Karpas-422 (cell line): ENCODE data around the gene DPH3. TPM values are rescaled to one million over a fixed set of nuclear protein-coding genes. Genes with fewer than 3 reads are reported as not detected.

ENCODE experiments used
- DNase-seq: peaks from one replicate; pipeline ENCODE4 v3.0.0-alpha.2; 2015
- H2AFZ ChIP-seq: fragments of 200-600 bp; sonication (generic); 2 replicates; pipeline ENCODE4 v1.6.1; 2014; ENCODE audit warnings: antibody characterized with exemption, low read length, mixed read lengths
- H3K27ac ChIP-seq: fragments of 200-600 bp; sonication (generic); 2 replicates; pipeline ENCODE4 v1.5.1; 2014; ENCODE audit warnings: mild to moderate bottlenecking, low read length, moderate library complexity
- H3K27me3 ChIP-seq: fragments of 200-600 bp; sonication (generic); 2 replicates; pipeline ENCODE4 v1.6.1; 2014; ENCODE audit warnings: low read length, mixed read lengths
- H3K36me3 ChIP-seq: fragments of 200-600 bp; sonication (generic); 2 replicates; pipeline ENCODE4 v1.6.1; 2014; ENCODE audit warnings: low read length, mixed read lengths; ENCODE audit not compliant: insufficient read depth
- H3K4me1 ChIP-seq: fragments of 200-600 bp; sonication (generic); 2 replicates; pipeline ENCODE4 v1.6.1; 2014; ENCODE audit warnings: mild to moderate bottlenecking, low read length, mixed read lengths
- H3K4me2 ChIP-seq: fragments of 200-600 bp; sonication (generic); 2 replicates; pipeline ENCODE4 v1.6.1; 2014; ENCODE audit warnings: low read length, low read depth, mild to moderate bottlenecking; ENCODE audit not compliant: poor library complexity, severe bottlenecking
- H3K4me3 ChIP-seq: fragments of 200-600 bp; sonication (generic); 2 replicates; pipeline ENCODE4 v1.5.1; 2014; ENCODE audit warnings: mild to moderate bottlenecking, antibody characterized with exemption, low read length, mixed read lengths
- H3K79me2 ChIP-seq: fragments of 200-600 bp; sonication (generic); 2 replicates; pipeline ENCODE4 v1.6.1; 2014; ENCODE audit warnings: mild to moderate bottlenecking, low read length, mixed read lengths
- H3K9ac ChIP-seq: fragments of 200-600 bp; sonication (generic); 2 replicates; pipeline ENCODE4 v1.6.0; 2014; ENCODE audit warnings: low read length
- H3K9me2 ChIP-seq: fragments of 200-600 bp; sonication (generic), shearing (Covaris generic); replicated peaks from 2 replicates; pipeline ENCODE4 v1.6.0; 2014; ENCODE audit warnings: mild to moderate bottlenecking, low read length, moderate library complexity; ENCODE audit not compliant: insufficient read depth
- H3K9me3 ChIP-seq: fragments of 300-700, 200-600 bp; sonication (generic); 2 replicates; pipeline ENCODE4 v1.6.1; 2014; ENCODE audit warnings: low read length, mixed read lengths
- H4K20me1 ChIP-seq: fragments of 200-600 bp; sonication (generic); 2 replicates; pipeline ENCODE4 v1.6.1; 2014; ENCODE audit warnings: mild to moderate bottlenecking, antibody characterized with exemption, low read length, low read depth; ENCODE audit not compliant: insufficient read depth
- total RNA-seq: library from RNA; depleted of rRNA; stranded (reverse); fragments of >200 nt; shearing (Covaris generic); gene quantifications from 2 replicates; pipeline ENCODE4 v1.2.3, GENCODE V29; 2014; ENCODE audit warnings: low replicate concordance

DPH3 gene
- total RNA-seq, 1 experiment from 2014 or later: 22.2 TPM

DNA sequence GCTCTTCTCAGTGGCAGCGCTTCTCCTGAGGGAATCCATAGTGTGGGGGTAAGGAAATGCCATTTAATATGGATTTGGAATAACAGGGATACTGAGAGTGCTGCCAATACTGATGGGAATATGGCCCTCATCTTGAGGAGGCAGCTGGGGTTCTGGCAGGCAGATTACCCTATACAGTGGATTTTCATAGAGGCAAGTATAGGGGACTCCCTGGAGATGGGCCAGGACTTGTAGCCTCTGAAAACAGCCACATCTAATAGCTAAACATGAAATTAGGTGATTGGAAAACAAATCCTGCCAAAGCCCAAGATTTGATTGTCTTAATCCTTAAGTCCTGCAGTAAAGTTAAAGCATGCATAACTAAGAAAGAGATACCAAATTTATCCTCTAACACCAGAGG lies 30.9 kb downstream of the DPH3 start:
- H4K20me1 ChIP-seq: no peaks in the 10 kb centered on the region
- H3K4me3 ChIP-seq: no peak overlapping the region
- no peak overlapping the region for H3K4me2 ChIP-seq
- no peak overlapping the region for H2AFZ ChIP-seq
- no peak for DNase-seq
- H3K9ac ChIP-seq: no peak overlapping the region
- H3K9me2 ChIP-seq: no peaks in the 10 kb centered on the region; the same call in 1 of the 2 replicates
- peaks cover 15% of the 10 kb centered on the region for H3K4me1 ChIP-seq
- 0 out of 2 replicates have a peak, but pooled peaks cover 2% of the 10 kb centered on the region for H3K27me3 ChIP-seq
- no peaks in the 10 kb centered on the region for H3K9me3 ChIP-seq
- H3K79me2 ChIP-seq: no peaks in the 10 kb centered on the region
- H3K27ac ChIP-seq: no peak overlapping the region
- no peaks in the 10 kb centered on the region for H3K36me3 ChIP-seq

DNA sequence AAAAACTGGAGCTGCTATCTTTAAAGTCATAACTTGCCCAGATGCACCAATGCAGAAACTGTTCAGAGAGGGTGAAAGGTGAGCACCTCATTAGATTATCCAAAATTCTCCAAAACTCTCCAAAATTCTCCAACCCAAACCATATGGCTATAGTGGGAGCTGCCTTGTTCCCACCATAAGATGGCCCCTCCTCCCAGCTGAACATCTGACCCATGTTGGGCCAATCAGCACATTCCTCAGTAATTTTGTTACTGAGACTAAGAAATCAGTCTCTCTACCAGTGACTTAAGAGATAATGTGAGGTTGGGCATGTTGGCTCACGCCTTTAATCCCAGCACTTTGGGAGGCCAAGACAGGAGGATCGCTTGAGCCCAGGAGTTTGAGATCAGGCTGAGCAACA lies 32.8 kb downstream of the DPH3 start:
- Histone ChIP-seq H2AFZ (no peak overlapping the region), H3K9me3 (no peaks in the 10 kb centered on the region)
- no peak for DNase-seq

DNA sequence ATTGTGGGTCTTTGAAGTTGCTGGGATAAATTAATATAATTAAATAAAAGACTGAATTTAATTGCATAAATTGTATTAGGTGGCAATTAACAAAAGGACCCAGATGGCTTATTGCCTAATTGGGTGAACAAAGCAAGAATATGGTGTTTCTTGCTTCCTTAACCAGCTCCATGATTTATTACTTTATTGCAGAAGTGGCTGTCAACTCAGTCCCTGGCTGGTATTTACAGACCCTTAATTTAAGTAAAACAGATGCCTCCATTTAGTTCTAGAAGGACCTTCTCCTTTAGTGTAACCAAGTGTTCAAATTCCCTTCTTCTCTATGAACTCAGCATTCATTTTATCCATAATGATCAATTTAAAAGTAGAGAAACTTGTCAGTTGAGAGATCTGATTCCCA lies 35.1 kb downstream of the DPH3 start:
- H3K27me3 ChIP-seq: no peaks in the 10 kb centered on the region
- H3K79me2 ChIP-seq: no peaks in the 10 kb centered on the region
- H3K9ac ChIP-seq: no peak overlapping the region
- H3K9me2 ChIP-seq: no peaks in the 10 kb centered on the region
- no peak for DNase-seq
- H3K9me3 ChIP-seq: no peaks in the 10 kb centered on the region
- H3K4me1 ChIP-seq: peaks cover 15% of the 10 kb centered on the region
- no peak overlapping the region for H3K4me2 ChIP-seq
- H3K4me3 ChIP-seq: no peak overlapping the region
- no peak overlapping the region for H3K27ac ChIP-seq
- no peaks in the 10 kb centered on the region for H3K36me3 ChIP-seq
- no peaks in the 10 kb centered on the region for H4K20me1 ChIP-seq
- no peak overlapping the region for H2AFZ ChIP-seq

More for the DNA sequence above, 32.8 kb downstream of the DPH3 start:
- H3K36me3 ChIP-seq: no peaks in the 10 kb centered on the region
- no peaks in the 10 kb centered on the region for H3K27me3 ChIP-seq
- H3K9me2 ChIP-seq: no peaks in the 10 kb centered on the region
- H3K4me3 ChIP-seq: no peak overlapping the region
- no peak overlapping the region for H3K9ac ChIP-seq
- peaks cover 15% of the 10 kb centered on the region for H3K4me1 ChIP-seq
- H3K79me2 ChIP-seq: no peaks in the 10 kb centered on the region
- no peaks in the 10 kb centered on the region for H4K20me1 ChIP-seq
- H3K4me2 ChIP-seq: no peak overlapping the region
- no peak overlapping the region for H3K27ac ChIP-seq

DNA sequence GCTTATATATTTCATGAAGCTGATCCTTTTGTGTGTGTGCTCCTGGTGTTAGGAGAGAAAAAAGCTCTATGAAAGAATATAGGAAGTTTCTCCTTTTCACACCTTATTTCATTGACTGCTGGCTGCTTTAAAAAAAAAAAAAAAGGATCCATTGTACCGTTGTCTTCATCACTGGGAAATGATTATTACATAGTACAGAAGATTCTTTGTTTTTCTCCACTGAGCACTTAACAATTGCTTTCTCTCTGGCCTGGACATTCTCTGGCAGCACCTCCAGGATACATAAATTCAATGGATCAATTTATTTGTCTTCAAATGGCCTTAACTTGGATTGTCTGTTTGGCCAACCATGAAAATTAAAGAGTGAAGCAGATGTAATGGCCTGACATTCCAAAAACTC lies 37.2 kb downstream of the DPH3 start:
- H2AFZ ChIP-seq: no peak overlapping the region
- no peak overlapping the region for H3K9ac ChIP-seq
- no peaks in the 10 kb centered on the region for H3K9me2 ChIP-seq
- H3K27ac ChIP-seq: no peak overlapping the region
- H3K4me2 ChIP-seq: no peak overlapping the region
- DNase-seq: no peak
- no peaks in the 10 kb centered on the region for H3K79me2 ChIP-seq
- no peaks in the 10 kb centered on the region for H4K20me1 ChIP-seq
- no peak overlapping the region for H3K4me3 ChIP-seq
- peaks cover 20% of the 10 kb centered on the region for H3K4me1 ChIP-seq
- no peaks in the 10 kb centered on the region for H3K9me3 ChIP-seq
- no peaks in the 10 kb centered on the region for H3K27me3 ChIP-seq
- no peaks in the 10 kb centered on the region for H3K36me3 ChIP-seq

DNA sequence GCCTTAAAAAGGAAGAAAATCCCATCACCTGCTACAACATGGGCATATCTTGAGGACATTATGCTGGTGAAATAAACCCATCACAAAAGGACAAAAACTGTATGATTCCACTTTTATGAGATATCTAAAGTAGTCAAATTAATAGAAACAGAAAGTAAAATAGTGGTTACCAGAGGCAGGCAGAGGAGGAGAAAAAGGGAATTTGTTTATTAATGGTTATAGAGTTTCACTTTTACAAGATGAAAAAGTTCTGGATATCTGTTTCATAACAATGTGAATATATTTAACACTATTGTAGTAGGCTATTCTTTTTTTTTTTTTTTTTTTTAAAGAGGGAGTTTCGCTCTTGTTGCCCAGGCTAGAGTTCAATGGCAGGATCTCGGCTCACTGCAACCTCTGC lies 40.4 kb downstream of the DPH3 start:
- Histone ChIP-seq H3K27ac (peak overlapping the region; percentile 46; the same call in 1 of the 2 replicates), H2AFZ (no peak overlapping the region), H3K9me2 (no peaks in the 10 kb centered on the region), H3K79me2 (no peaks in the 10 kb centered on the region), H3K9me3 (no peaks in the 10 kb centered on the region), H3K4me2 (no peak overlapping the region), H4K20me1 (no peaks in the 10 kb centered on the region), H3K27me3 (no peaks in the 10 kb centered on the region), H3K36me3 (no peaks in the 10 kb centered on the region), H3K9ac (no peak overlapping the region), H3K4me1 (peaks cover 33% of the 10 kb centered on the region), H3K4me3 (no peak overlapping the region)
- DNase-seq: no peak

DNA sequence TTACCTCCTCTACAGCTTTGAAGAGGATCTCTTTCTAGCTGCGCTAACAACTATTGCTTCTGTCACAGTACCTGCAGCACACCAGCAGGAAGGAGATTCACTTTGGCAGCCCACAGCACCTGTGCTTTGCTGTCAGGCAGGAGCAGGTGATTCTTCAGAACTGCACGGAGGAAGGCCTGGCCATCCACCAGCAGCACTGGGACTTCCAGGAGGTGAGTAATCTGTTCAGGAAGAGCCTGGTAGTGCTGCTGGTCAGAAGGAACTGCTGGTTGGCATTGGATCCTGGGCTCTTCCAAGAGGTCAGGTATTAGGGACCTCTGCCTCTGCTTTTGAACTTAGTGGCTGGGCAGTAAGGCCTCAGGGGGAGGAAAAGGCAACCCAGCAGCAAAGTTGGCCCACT lies 42.2 kb downstream of the DPH3 start:
- Histone ChIP-seq H4K20me1 (no peaks in the 10 kb centered on the region), H3K4me3 (no peak overlapping the region), H3K9me3 (no peaks in the 10 kb centered on the region), H3K4me1 (peaks cover 33% of the 10 kb centered on the region), H3K36me3 (no peaks in the 10 kb centered on the region), H3K9me2 (no peaks in the 10 kb centered on the region), H3K27ac (peak overlapping the region; percentile 46), H2AFZ (peak overlapping the region; percentile 35; the same call in 1 of the 2 replicates), H3K4me2 (peak overlapping the region; percentile 15), H3K9ac (peak overlapping the region; percentile 38; the same call in 1 of the 2 replicates), H3K27me3 (no peaks in the 10 kb centered on the region), H3K79me2 (no peaks in the 10 kb centered on the region)
- no peak for DNase-seq

DNA sequence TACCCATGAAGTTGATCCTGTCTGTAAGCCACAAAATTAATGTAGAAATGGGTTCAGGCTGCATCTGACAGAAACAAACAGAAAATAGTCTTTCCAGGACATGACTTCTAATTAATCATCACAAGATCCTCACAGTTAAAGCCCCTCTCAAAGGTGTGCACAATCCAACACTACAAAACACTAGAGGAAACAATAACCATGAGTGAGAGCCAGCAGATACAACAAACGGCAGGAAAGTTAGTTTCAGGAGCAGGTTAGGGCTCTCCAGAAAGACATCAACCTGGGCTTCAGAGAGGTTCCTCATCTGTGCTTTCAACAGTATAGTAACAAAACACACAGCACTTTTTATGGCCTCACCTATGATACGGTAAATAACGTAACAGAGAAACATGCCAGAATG lies 42.8 kb downstream of the DPH3 start:
- Histone ChIP-seq H3K27me3 (no peaks in the 10 kb centered on the region), H3K4me3 (no peak overlapping the region), H3K36me3 (no peaks in the 10 kb centered on the region), H3K79me2 (no peaks in the 10 kb centered on the region), H3K4me2 (no peak overlapping the region), H3K9ac (no peak overlapping the region), H3K9me2 (no peaks in the 10 kb centered on the region), H4K20me1 (no peaks in the 10 kb centered on the region), H3K27ac (peak overlapping the region; percentile 46; the same call in 1 of the 2 replicates), H3K4me1 (peaks cover 33% of the 10 kb centered on the region), H3K9me3 (no peaks in the 10 kb centered on the region), H2AFZ (no peak overlapping the region)
- DNase-seq: no peak

DNA sequence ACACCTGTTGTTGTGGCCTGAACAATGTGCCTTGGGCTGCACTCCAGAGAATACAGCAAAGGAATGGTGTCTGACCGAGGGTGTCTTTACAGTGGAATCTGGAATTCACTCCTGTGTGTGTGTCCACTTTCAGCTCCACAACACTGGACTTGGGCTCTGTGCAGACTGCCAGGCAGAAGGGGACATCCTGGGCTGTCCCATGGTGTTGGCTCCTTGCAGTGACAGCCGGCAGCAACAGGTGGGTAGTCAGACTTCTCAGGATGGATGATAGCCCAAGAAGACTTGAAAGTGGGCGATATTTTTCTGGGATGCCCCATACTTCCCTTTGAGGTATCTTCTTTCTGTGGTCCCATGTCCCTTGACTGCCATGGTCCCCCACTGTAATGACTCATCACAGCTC lies 45.0 kb downstream of the DPH3 start:
- no peaks in the 10 kb centered on the region for H3K9me2 ChIP-seq
- H3K27me3 ChIP-seq: no peaks in the 10 kb centered on the region
- no peaks in the 10 kb centered on the region for H3K79me2 ChIP-seq
- H2AFZ ChIP-seq: no peak overlapping the region
- H3K36me3 ChIP-seq: no peaks in the 10 kb centered on the region
- no peak overlapping the region for H3K9ac ChIP-seq
- peaks cover 39% of the 10 kb centered on the region for H3K4me1 ChIP-seq
- H3K4me2 ChIP-seq: no peak overlapping the region
- DNase-seq: no peak
- no peak overlapping the region for H3K27ac ChIP-seq
- H3K4me3 ChIP-seq: no peak overlapping the region
- no peaks in the 10 kb centered on the region for H3K9me3 ChIP-seq
- H4K20me1 ChIP-seq: no peaks in the 10 kb centered on the region
